ENCODE measurements around the gene HNRNPAB.
"Not testable (repeated sequence)": the region's sequence is repeated elsewhere in the genome, so short reads cannot be mapped to it uniquely, and the experiment has no call there.

HNRNPAB gene

DNA sequence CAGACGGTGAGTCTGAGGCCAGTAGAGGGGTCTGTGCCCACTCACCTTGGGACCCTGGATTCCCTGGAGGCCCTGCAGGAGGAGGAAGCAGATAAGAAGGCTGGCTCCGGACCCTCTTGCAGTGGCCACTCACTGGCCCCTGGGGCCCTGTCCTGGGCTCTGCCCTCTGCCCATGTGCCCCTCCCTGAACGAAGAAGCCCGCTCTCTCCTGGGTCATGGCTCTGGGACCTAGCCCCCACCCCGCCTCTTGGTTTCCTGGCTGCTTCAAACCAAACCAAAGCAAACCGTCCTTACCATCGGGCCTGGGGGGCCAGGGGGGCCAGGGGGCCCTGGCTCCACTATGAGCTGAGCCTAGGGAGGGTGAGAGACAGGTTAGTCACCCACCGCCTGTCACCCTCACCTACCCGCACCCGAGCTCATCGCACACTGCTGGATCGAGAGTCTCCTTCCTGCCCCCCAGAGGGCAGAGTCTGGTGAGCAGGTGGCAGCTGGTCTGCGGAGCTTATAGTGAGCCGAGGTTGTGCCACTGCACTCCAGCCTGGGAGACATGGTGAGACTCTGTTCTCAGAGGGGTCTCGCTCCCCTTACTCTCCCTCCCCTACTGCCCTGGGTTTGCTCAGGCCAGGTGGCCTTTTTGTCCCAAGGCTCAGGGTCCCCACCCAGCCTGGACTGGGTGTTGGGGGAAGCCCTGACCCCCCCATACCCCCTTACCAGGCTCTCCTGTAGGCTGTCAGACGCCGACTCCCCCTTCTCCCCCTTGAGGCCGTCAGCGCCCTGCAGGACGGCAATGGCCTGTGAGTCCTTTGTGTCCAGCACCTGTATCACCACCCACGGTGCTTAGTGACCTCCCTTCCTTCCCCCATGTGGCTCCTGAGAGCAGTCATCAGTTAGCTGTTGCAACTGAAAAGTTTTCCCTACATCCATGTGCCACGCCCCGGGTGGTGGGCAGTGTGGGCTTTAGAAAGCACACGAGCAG lies 43.4 kb downstream of the HNRNPAB start:
- peak in 1 of 2 donors; percentile 32 for DNase-seq

DNA sequence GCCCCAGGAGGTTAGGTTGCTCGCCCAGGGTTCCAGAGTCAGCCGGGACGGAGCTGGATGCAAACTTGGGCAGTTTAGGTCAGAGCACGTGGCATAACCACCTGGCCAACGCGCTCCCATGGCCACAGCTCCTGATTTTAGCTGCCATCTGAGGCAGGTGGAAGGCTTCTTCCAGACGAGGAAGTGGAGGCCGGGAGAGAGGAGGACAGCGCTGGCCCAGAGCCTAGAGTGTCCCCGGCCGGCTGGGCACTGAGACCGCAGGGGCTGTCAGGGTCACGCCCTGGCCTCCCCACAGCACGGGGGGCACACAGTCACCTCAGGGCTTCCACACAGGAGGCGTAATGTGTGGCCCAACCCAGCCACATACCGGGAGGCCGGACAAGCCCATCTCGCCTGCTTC lies 44.4 kb downstream of the HNRNPAB start:
- no peak for DNase-seq

DNA sequence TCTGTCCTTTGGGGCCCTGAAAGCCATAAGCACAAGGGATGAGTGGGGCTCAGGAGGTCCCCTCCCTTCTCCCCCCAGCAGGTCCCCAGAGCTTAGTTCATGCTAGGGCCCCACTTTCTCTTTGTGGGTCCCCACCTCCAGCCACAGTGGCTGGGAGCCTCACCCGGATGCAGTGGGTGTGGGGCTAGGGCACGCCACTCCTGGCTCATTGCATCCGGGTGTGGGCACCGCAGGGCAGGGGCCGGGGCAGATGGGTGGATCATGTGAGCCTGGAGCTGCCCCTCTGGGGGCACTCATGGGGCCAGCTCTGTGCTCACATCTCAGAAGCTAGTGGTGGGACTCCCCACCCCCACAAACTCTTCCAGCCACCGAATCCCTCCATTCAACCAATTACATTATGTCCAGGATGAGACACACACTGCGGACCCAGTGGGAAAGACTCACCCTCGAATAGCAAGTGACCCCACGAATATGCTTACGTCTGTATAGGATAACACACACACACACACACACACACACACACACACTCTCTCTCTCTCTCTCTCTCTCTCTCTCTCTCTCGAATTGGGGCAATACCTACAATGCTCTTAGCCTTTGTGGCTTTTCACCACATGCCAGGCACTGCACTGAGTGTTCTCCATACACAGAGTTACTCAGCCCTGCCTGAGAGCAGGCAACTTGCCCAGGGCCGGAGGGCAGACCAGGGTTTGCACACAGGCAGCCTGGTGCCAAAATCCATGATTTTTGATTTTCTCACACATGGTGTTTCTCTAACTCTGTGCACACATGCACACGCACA lies 45.1 kb downstream of the HNRNPAB start:
- peak; percentile 44 to 62 for DNase-seq

DNA sequence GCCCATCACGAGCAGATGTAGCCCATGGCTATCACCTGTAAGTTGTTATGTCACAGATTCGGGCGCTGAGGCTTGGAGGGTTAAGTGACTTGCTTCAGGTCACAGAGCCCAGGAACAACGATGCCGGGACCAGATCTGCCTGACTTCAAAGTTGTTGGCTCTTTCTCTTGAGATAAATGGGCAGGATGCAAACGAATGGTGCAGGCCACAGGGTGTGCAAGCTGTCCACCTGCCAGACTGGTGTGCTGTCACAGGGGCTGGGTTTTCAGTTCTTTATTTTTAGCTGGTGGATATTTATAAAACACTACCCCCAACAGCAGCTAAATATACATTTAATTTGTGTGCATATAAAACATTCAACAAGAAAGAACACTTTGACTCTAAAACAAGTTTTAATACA lies 45.9 kb downstream of the HNRNPAB start:
- no peak for DNase-seq

GRCh38 chr5:178252258-178252657 lies 47.9 kb downstream of the HNRNPAB start:
- DNase-seq: no peak

GRCh38 chr5:178253632-178254031 lies 49.3 kb downstream of the HNRNPAB start:
- not testable (repeated sequence) for DNase-seq

GRCh38 chr5:178256746-178257145 lies 52.4 kb downstream of the HNRNPAB start:
- DNase-seq: no peak

DNA sequence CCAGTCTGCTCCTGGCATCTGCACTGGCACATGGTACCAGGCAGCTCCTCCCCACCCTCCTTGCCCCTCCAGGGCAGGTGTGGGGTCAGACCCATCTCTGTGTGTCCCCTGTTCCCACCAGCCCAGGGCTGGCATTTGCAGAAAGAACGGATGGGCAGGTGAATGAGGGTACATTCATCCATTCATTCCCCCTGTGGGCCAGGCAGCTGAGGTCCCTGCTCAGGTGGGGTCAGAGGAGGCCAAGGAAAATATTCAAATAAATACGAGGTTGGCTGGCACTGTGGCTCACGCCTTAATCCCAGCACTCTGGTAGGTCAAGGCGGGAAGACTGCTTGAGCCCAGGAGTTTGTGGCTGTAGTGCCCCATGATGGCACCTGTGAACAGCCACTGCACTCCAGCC lies 53.3 kb downstream of the HNRNPAB start:
- DNase-seq: no peak

- no peak for DNase-seq
Measured at GRCh38 chr5:178259623-178260536, 55.5 kb downstream of the HNRNPAB start.
